GM23338 (cell line): Measurements from ENCODE around the gene MYL11. TPM values are rescaled to one million over a fixed set of nuclear protein-coding genes. Genes with fewer than 3 reads are reported as not detected.
"Not testable (repeated sequence)": the region's sequence is repeated elsewhere in the genome, so short reads cannot be mapped to it uniquely, and the experiment has no call there.

Experiments
- ATAC-seq: fragments of 200-7000 bp; cut with Tn5 transposase; 3 replicates; pipeline ENCODE4 v1.9.1; 2020
- DNase-seq: peaks from one replicate; pipeline ENCODE4 v3.0.0-alpha.2; 2015; ENCODE audit warnings: low spot score
- H2AFZ ChIP-seq: fragments of 200-600 bp; sonication (generic); 2 replicates; pipeline ENCODE4 v1.8.0; 2016; ENCODE audit warnings: antibody characterized with exemption, mild to moderate bottlenecking, moderate library complexity
- H3F3A ChIP-seq: fragments of 200-600 bp; sonication (generic); replicated peaks from 2 replicates; pipeline ENCODE4 v1.8.0; 2017; ENCODE audit warnings: antibody characterized with exemption, mixed run types, low read depth
- H3K27ac ChIP-seq: fragments of 200-600 bp; sonication (generic); 2 replicates; pipeline ENCODE4 v1.6.1; 2016; ENCODE audit warnings: low read depth
- H3K27me3 ChIP-seq: fragments of 200-600 bp; sonication (generic); 2 replicates; pipeline ENCODE4 v1.8.0; 2016; ENCODE audit warnings: mild to moderate bottlenecking, mixed run types, moderate library complexity; ENCODE audit not compliant: insufficient read depth
- H3K36me3 ChIP-seq: fragments of 200-600 bp; sonication (generic); 2 replicates; pipeline ENCODE4 v1.8.0; 2016; ENCODE audit warnings: mild to moderate bottlenecking; ENCODE audit not compliant: insufficient read depth
- H3K4me1 ChIP-seq: fragments of 200-600 bp; sonication (generic); 2 replicates; pipeline ENCODE4 v1.8.0; 2016; ENCODE audit warnings: mild to moderate bottlenecking, moderate library complexity; ENCODE audit not compliant: insufficient read depth
- H3K4me2 ChIP-seq: fragments of 200-600 bp; sonication (generic); 2 replicates; pipeline ENCODE4 v1.7.1; 2017; ENCODE audit warnings: mixed run types
- H3K4me3 ChIP-seq: fragments of 200-600 bp; sonication (generic); 2 replicates; pipeline ENCODE4 v1.6.1; 2016; ENCODE audit warnings: mixed run types
- H3K79me2 ChIP-seq: fragments of 200-600 bp; sonication (generic); replicated peaks from 2 replicates; pipeline ENCODE4 v1.8.0; 2017; ENCODE audit warnings: mild to moderate bottlenecking; ENCODE audit not compliant: insufficient read depth
- H3K9me2 ChIP-seq: fragments of 200-600 bp; sonication (generic); 2 replicates; pipeline ENCODE4 v1.8.0; 2017; ENCODE audit not compliant: insufficient read depth
- H4K20me1 ChIP-seq: fragments of 200-600 bp; sonication (generic); replicated peaks from 2 replicates; pipeline ENCODE4 v1.8.0; 2017; ENCODE audit warnings: mild to moderate bottlenecking; ENCODE audit not compliant: insufficient read depth
- H3K27ac Mint-ChIP-seq: 2 replicates; pipeline ENCODE4 v1.8.0; 2020; ENCODE audit warnings: inconsistent platforms, mild to moderate bottlenecking, moderate library complexity, mixed read lengths
- H3K27me3 Mint-ChIP-seq: 3 replicates; pipeline ENCODE4 v1.8.0; 2022; ENCODE audit warnings: low read depth, mild to moderate bottlenecking, moderate library complexity, mixed read lengths, inconsistent platforms; ENCODE audit not compliant: insufficient read depth, poor library complexity
- H3K36me3 Mint-ChIP-seq: 3 replicates; pipeline ENCODE4 v1.8.0; 2021; ENCODE audit warnings: low read depth, mild to moderate bottlenecking, inconsistent platforms, moderate library complexity, mixed read lengths
- H3K4me1 Mint-ChIP-seq: 3 replicates; pipeline ENCODE4 v1.8.0; 2020; ENCODE audit warnings: mild to moderate bottlenecking, inconsistent platforms, mixed read lengths
- H3K4me3 Mint-ChIP-seq: 3 replicates; pipeline ENCODE4 v1.8.0; 2021; ENCODE audit warnings: moderate library complexity, mild to moderate bottlenecking, inconsistent platforms, mixed read lengths
- H3K9me3 Mint-ChIP-seq: 3 replicates; pipeline ENCODE4 v1.8.0; 2020; ENCODE audit warnings: moderate library complexity, mild to moderate bottlenecking, inconsistent platforms, mixed read lengths
- JUNB ChIP-seq: IDR thresholded peaks from one replicate; pipeline ENCODE4 v1.6.1; 2016; ENCODE audit warnings: antibody characterized with exemption; ENCODE audit not compliant: unreplicated experiment
- POLR2AphosphoS5 ChIP-seq: IDR thresholded peaks from 2 replicates; pipeline ENCODE4 v1.6.1; 2016; ENCODE audit warnings: antibody characterized with exemption, low read depth
- polyA plus RNA-seq: library from polyadenylated mRNA; unstranded; fragments of >200 nt; fragmentation: Nextera tagmentation; extraction: Ambion mirVana; gene quantifications from 2 replicates; pipeline ENCODE4 v1.2.1, GENCODE V29; 2016
- total RNA-seq: library from RNA; depleted of rRNA; stranded (reverse); fragments of >200 nt; shearing (Covaris generic); gene quantifications from 2 replicates; pipeline ENCODE4 v1.2.3, GENCODE V29; 2014
- TF ChIP-seq, protein P1 (sequence below): fragments of 250-450 bp; sonication (Bioruptor Pico); IDR thresholded peaks from 2 replicates; pipeline ENCODE4 v1.5.0; 2020; ENCODE audit warnings: mild to moderate bottlenecking, moderate library complexity
- TF ChIP-seq, protein P2 (sequence below): IDR thresholded peaks from 2 replicates; pipeline ENCODE4 v1.6.1; 2016; ENCODE audit warnings: antibody characterized with exemption

MYL11 gene
- total and polyA plus RNA-seq, 2 experiments from 2014 or later, result 3.5 TPM; not detected in 1

DNA sequence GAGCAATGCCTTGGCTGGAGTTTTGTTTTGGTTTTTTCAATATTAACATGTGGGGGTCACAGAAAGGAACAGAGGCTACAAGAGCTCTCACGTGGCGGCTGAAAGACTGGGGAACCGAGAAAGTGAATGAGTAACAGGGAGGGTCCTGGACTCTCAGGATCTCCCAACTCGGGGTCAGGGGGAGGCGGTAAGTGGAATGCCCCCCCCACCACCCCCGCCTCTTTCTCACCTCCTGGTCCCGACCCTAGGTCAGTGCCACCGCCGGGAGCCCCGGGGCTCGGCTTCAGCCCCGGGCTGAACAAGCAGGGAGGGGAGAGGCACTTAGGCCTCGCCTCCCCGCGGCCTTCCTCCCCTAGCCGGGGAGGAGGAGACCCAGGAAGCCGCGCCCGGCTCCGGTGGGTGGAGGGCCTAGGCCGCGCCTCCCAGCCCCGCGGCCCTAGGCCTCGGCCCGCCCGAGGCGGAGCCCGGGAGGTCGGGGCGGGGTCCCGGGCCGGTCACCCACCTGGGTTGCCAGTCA, 40.1 kb upstream of the MYL11 start:
- Histone ChIP-seq H3K4me2 (peak overlapping the region; percentile 79), H3K4me3 (peak overlapping the region; percentile 73), H3K79me2 (peaks cover 45% of the 10 kb centered on the region), H3K27ac (peak overlapping the region; percentile 81; the same call in 1 of the 2 replicates)
- H3K36me3 ChIP-seq, H3K27me3 ChIP-seq, H3K27me3 Mint-ChIP-seq, H2AFZ ChIP-seq, H3K9me3 Mint-ChIP-seq, H4K20me1 ChIP-seq, H3F3A ChIP-seq, H3K36me3 Mint-ChIP-seq, H3K4me1 ChIP-seq, H3K9me2 ChIP-seq, H3K4me1 Mint-ChIP-seq: not testable (repeated sequence)
- ATAC-seq (peak; percentile 95), DNase-seq (peak; percentile 79)
- Mint-ChIP-seq H3K4me3 (peak overlapping the region; percentile 98), H3K27ac (peak overlapping the region; percentile 95)

DNA sequence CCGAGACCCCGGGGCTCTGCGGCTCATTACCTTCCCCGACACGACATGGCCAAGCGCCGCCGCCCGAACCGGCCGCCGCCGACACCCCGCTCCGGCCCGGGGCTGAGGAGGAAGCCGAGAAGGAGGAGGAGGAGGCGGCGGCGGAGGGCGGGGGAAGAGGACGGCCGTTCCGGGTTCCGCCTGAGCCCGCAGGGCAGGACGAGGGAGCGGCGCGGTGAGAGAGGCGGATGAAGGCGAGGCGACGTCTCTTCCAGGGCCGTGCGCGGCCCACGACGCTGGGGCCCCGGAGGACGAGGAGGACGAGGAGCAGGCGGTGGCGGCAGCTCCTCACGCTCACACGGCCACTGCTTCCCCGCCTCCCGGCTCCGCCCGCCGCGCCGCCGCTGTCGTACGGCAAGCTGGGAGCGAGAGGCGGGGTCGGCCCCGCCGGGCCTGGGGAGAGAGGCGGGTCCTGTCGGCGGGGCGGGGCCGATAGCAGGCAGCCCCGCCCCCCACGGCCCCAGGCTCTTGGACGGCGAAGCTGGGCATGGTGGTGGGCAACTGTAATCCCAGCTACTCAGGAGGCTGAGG, 39.5 kb upstream of the MYL11 start:
- H3K4me1 Mint-ChIP-seq, H3K9me2 ChIP-seq, H3K36me3 ChIP-seq, H3K27me3 Mint-ChIP-seq, H3K27me3 ChIP-seq, H3K4me1 ChIP-seq, H3F3A ChIP-seq, H4K20me1 ChIP-seq, H3K9me3 Mint-ChIP-seq, H3K36me3 Mint-ChIP-seq: not testable (repeated sequence)
- ATAC-seq (peak; percentile 87), DNase-seq (peak; percentile 76)
- H2AFZ ChIP-seq, result peak overlapping the region; percentile 91; the same call in 1 of the 2 replicates
- peak overlapping the region; percentile 71 for H3K4me2 ChIP-seq
- Mint-ChIP-seq H3K27ac (0 out of 2 replicates have a peak overlapping the region, but pooled peaks have one; percentile 65), H3K4me3 (peak overlapping the region; percentile 68)
- H3K27ac ChIP-seq, result peak overlapping the region; percentile 80
- H3K79me2 ChIP-seq, result peaks cover 39% of the 10 kb centered on the region
- peak; percentile 82 for TF ChIP-seq POLR2AphosphoS5
- peak overlapping the region; percentile 73 for H3K4me3 ChIP-seq

DNA sequence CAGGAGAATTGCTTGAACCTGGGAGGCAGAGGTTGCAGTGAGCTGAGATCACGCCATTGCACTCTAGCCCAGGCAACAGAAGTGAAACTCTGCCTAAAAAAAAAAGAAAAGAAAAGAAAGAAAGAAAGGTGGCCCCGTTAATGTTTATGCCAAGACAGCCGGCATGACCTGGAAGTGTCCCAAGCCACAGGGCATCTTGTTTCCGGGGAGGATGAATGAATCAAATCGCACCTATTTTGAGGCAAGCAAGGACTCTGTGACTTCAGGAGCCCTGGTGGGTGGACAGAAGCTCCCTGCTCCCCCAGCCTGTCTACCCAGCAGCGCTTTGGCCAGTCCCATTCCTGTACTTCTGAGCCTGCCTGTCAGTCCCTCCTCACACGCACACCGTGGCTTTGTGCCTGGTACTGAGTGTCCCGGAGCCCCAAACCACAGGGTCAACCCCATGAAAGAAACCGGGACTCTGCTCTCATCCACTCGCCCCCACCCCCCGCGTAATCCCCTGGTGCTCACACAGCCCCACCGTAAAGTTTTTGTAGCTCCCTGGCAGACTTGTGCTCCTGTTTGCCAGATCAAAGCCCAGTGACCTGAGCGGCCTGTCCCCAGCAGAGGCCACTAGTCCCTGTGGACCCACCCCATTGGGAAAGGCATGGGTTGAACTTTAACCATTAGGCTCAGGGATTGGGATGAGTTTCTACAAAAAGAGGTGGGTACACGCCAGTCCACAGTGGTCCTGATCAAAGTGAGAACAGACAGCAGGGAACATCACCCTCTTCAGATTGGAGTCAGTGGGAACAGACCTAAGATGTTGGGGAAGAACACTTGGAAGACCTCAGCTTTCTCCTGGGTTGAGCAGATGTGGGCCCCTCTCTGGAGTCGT, 38.8 kb upstream of the MYL11 start:
- H3K4me3 ChIP-seq, result peak overlapping the region; percentile 73
- no peaks in the 10 kb centered on the region for H3K27me3 ChIP-seq
- H3K27me3 Mint-ChIP-seq, result peaks cover 10% of the 10 kb centered on the region
- no peaks in the 10 kb centered on the region for H4K20me1 ChIP-seq
- no peak overlapping the region for H3K27ac ChIP-seq
- ATAC-seq (peak; percentile 2; the same call in 2 of the 3 replicates), DNase-seq (no peak)
- H3K4me1 ChIP-seq, result no peaks in the 10 kb centered on the region; the same call in 1 of the 2 replicates
- peak overlapping the region; percentile 67 for H3K4me3 Mint-ChIP-seq
- H2AFZ ChIP-seq, result peak overlapping the region; percentile 91; the same call in 1 of the 2 replicates
- H3K4me2 ChIP-seq, result peak overlapping the region; percentile 71
- H3K9me2 ChIP-seq, result no peaks in the 10 kb centered on the region
- no peaks in the 10 kb centered on the region for H3K36me3 ChIP-seq
- H3K9me3 Mint-ChIP-seq, result no peaks in the 10 kb centered on the region; the same call in 2 of the 3 replicates
- 0 out of 2 replicates have a peak overlapping the region, but pooled peaks have one; percentile 65 for H3K27ac Mint-ChIP-seq
- H3K4me1 Mint-ChIP-seq, result peaks cover 9% of the 10 kb centered on the region
- H3K79me2 ChIP-seq, result peaks cover 32% of the 10 kb centered on the region
- H3K36me3 Mint-ChIP-seq, result no peaks in the 10 kb centered on the region; the same call in 2 of the 3 replicates
- no peaks in the 10 kb centered on the region for H3F3A ChIP-seq
- TF ChIP-seq, protein P1, sequence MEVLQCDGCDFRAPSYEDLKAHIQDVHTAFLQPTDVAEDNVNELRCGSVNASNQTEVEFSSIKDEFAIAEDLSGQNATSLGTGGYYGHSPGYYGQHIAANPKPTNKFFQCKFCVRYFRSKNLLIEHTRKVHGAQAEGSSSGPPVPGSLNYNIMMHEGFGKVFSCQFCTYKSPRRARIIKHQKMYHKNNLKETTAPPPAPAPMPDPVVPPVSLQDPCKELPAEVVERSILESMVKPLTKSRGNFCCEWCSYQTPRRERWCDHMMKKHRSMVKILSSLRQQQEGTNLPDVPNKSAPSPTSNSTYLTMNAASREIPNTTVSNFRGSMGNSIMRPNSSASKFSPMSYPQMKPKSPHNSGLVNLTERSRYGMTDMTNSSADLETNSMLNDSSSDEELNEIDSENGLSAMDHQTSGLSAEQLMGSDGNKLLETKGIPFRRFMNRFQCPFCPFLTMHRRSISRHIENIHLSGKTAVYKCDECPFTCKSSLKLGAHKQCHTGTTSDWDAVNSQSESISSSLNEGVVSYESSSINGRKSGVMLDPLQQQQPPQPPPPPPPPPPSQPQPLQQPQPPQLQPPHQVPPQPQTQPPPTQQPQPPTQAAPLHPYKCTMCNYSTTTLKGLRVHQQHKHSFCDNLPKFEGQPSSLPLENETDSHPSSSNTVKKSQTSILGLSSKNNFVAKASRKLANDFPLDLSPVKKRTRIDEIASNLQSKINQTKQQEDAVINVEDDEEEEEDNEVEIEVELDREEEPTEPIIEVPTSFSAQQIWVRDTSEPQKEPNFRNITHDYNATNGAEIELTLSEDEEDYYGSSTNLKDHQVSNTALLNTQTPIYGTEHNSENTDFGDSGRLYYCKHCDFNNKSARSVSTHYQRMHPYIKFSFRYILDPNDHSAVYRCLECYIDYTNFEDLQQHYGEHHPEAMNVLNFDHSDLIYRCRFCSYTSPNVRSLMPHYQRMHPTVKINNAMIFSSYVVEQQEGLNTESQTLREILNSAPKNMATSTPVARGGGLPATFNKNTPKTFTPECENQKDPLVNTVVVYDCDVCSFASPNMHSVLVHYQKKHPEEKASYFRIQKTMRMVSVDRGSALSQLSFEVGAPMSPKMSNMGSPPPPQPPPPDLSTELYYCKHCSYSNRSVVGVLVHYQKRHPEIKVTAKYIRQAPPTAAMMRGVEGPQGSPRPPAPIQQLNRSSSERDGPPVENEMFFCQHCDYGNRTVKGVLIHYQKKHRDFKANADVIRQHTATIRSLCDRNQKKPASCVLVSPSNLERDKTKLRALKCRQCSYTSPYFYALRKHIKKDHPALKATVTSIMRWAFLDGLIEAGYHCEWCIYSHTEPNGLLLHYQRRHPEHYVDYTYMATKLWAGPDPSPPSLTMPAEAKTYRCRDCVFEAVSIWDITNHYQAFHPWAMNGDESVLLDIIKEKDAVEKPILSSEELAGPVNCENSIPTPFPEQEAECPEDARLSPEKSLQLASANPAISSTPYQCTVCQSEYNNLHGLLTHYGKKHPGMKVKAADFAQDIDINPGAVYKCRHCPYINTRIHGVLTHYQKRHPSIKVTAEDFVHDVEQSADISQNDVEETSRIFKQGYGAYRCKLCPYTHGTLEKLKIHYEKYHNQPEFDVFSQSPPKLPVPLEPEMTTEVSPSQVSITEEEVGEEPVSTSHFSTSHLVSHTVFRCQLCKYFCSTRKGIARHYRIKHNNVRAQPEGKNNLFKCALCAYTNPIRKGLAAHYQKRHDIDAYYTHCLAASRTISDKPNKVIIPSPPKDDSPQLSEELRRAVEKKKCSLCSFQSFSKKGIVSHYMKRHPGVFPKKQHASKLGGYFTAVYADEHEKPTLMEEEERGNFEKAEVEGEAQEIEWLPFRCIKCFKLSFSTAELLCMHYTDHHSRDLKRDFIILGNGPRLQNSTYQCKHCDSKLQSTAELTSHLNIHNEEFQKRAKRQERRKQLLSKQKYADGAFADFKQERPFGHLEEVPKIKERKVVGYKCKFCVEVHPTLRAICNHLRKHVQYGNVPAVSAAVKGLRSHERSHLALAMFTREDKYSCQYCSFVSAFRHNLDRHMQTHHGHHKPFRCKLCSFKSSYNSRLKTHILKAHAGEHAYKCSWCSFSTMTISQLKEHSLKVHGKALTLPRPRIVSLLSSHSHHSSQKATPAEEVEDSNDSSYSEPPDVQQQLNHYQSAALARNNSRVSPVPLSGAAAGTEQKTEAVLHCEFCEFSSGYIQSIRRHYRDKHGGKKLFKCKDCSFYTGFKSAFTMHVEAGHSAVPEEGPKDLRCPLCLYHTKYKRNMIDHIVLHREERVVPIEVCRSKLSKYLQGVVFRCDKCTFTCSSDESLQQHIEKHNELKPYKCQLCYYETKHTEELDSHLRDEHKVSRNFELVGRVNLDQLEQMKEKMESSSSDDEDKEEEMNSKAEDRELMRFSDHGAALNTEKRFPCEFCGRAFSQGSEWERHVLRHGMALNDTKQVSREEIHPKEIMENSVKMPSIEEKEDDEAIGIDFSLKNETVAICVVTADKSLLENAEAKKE, result no peak
- TF ChIP-seq JUNB, result no peak
- TF ChIP-seq, protein P2, sequence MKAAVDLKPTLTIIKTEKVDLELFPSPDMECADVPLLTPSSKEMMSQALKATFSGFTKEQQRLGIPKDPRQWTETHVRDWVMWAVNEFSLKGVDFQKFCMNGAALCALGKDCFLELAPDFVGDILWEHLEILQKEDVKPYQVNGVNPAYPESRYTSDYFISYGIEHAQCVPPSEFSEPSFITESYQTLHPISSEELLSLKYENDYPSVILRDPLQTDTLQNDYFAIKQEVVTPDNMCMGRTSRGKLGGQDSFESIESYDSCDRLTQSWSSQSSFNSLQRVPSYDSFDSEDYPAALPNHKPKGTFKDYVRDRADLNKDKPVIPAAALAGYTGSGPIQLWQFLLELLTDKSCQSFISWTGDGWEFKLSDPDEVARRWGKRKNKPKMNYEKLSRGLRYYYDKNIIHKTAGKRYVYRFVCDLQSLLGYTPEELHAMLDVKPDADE, result no peak
